Ovary (tissue), 9 donors: Measurements from ENCODE around the gene MCU. TPM values are rescaled to one million over a fixed set of nuclear protein-coding genes. Genes with fewer than 3 reads are reported as not detected.

Experiments used
- DNase-seq, 5 donors: peaks; one replicate each; pipeline ENCODE4 v3.0.0-alpha.2; 2019 to 2020
- H3K27ac ChIP-seq, 2 donors: fragments of 200-600 bp; one replicate each; pipeline versions ENCODE4 v1.5.1 to v1.8.0; 2019 to 2022
- H3K27me3 ChIP-seq: fragments of 200-600 bp; one replicate; pipeline ENCODE4 v1.8.0; 2022
- H3K36me3 ChIP-seq: fragments of 200-600 bp; sonication (generic); one replicate; pipeline ENCODE4 v1.5.1; 2019
- H3K4me1 ChIP-seq: one replicate; pipeline ENCODE4 v1.8.1; 2013; ENCODE audit warnings: mild to moderate bottlenecking, moderate library complexity; ENCODE audit not compliant: insufficient read depth
- H3K4me3 ChIP-seq: fragments of 200-600 bp; sonication (generic); one replicate; pipeline ENCODE4 v1.5.1; 2017
- H3K9me3 ChIP-seq, 2 donors: fragments of 200-600 bp in 1 of 2; sonication (generic) in 1 of 2; one replicate each; pipeline versions ENCODE4 v1.5.1 to v1.8.1; 2013 to 2019; ENCODE audit warnings: mild to moderate bottlenecking in 1 of 2, moderate library complexity in 1 of 2
- CTCF ChIP-seq, 3 donors: fragments of 450-650 bp in 2 of 3; fragments of 200-600 bp in 1 of 3; IDR thresholded peaks; one replicate each; pipeline versions ENCODE4 v1.5.1 to v1.8.0; 2016 to 2022; ENCODE audit warnings: antibody characterized with exemption in 3 of 3, mild to moderate bottlenecking in 1 of 3
- EP300 ChIP-seq: sonication (generic); formaldehyde crosslinking; IDR thresholded peaks from one replicate; pipeline ENCODE4 v1.6.1; 2017; ENCODE audit warnings: antibody characterized with exemption
- POLR2A ChIP-seq: fragments of 450-650 bp; IDR thresholded peaks from one replicate; pipeline ENCODE4 v1.6.1; 2017; ENCODE audit warnings: antibody characterized with exemption, mild to moderate bottlenecking, moderate library complexity
- WGBS, 3 donors: extraction: QIAGEN DNeasy Blood & Tissue Kit in 1 of 3; methylation state at CpG; one replicate each; pipeline versions ENCODE4 v1.1.5 to v1.1.7; 2013 to 2017; 5-methylcytosine and 5-hydroxymethylcytosine counted together
- intact Hi-C, 4 donors: fragments of 100-400 bp; cut with DNase I; formaldehyde crosslinking; loops; one replicate each; pipeline versions ENCODE4 v1.11.0 to v1.15.1; 2022 to 2023
- microRNA-seq, 3 donors: library from miRNA; unstranded; fragments of <30 nt; microRNA quantifications; one replicate each; pipeline versions ENCODE4 to v1.2.0, GENCODE V29; 2019 to 2020
- polyA plus RNA-seq, 2 donors: library from polyadenylated mRNA; stranded (reverse); fragments of 200-250 nt in 1 of 2; fragments of 350-450 nt in 1 of 2; fragmentation: Illumina TruSeq in 1 of 2; extraction: RNeasy Lipid Tissue Mini Kit (QIAGEN cat#74804) in 1 of 2; gene quantifications; one replicate each; pipeline ENCODE4 v1.2.3, GENCODE V29; 2013 to 2014
- small RNA-seq: library from RNA; depleted of rRNA; stranded (forward); fragments of <200 nt; gene quantifications from one replicate; pipeline ENCODE3, GENCODE V24; 2016
- total RNA-seq, 7 donors: library from RNA; depleted of rRNA in 2 of 7; stranded (reverse); fragments of >200 nt in 2 of 7; fragmentation: NEBNext Ultra II Directional in 3 of 7; extraction: Animal tissue kit (Norgen Biotek cat#: 25700) in 3 of 7; gene quantifications; one replicate each; pipeline versions ENCODE4 v1.1.0 to v1.2.4, GENCODE V29; 2016 to 2023
- donor health status: DM: no; HTN: no; CAD: no; lungs with moderate emphysema.
- donor health status: DM: no; HTN: no; CAD: no.
- donor health status: Bipolar disorder and iron deficiency.
- donor health status: DM: yes; HTN: yes; CAD: no.
- donor health status: DM: no; HTN: no; CAD: no.
- donor health status: DM: yes; HTN: yes; CAD: no.

MCU gene
- total and polyA plus RNA-seq, 9 donors = 10.3 to 27.1 (median 12.8) TPM

GRCh38 chr10:72928798-72929197 is 236.9 kb downstream of the MCU start:
- Histone ChIP-seq H3K27ac (no peak overlapping the region), H3K4me3 (no peak overlapping the region), H3K9me3 (no peaks in the 10 kb centered on the region), H3K36me3 (no peaks in the 10 kb centered on the region), H3K27me3 (no peaks in the 10 kb centered on the region), H3K4me1 (no peaks in the 10 kb centered on the region)
- intact Hi-C loops = no loop called here
- 93 to 98% (median 97%) methylated on average over 5 of the region's 5 CpGs for WGBS, 3 donors
- no peak for DNase-seq
- TF ChIP-seq EP300 (no peak), CTCF (IDR thresholded peaks at IDR 0.05) (no peak), POLR2A (no peak)

- no peak for DNase-seq
- Histone ChIP-seq H3K4me3 (no peak overlapping the region), H3K9me3 (no peaks in the 10 kb centered on the region), H3K27ac (no peak overlapping the region), H3K27me3 (no peaks in the 10 kb centered on the region), H3K4me1 (no peaks in the 10 kb centered on the region), H3K36me3 (no peaks in the 10 kb centered on the region)
- TF ChIP-seq EP300 = no peak
- TF ChIP-seq CTCF (IDR thresholded peaks at IDR 0.05) = no peak
- TF ChIP-seq POLR2A = no peak
- intact Hi-C loops = no loop called here
- 61 to 77% (median 64%) methylated on average over 2 of the region's 2 CpGs for WGBS, 3 donors
These were observed 238.3 kb downstream of the MCU start for GRCh38 chr10:72930276-72930675.

- 90 to 91% (median 91%) methylated on average over 20 of the region's 20 CpGs for WGBS, 3 donors
- no peak for DNase-seq
- TF ChIP-seq POLR2A (no peak), EP300 (no peak), CTCF (IDR thresholded peaks at IDR 0.05) (no peak)
- Histone ChIP-seq H3K4me1 (no peaks in the 10 kb centered on the region), H3K4me3 (no peak overlapping the region), H3K27me3 (no peaks in the 10 kb centered on the region), H3K9me3 (no peaks in the 10 kb centered on the region), H3K27ac (no peak overlapping the region), H3K36me3 (no peaks in the 10 kb centered on the region)
- intact Hi-C loops = no loop called here
These were observed 240.5 kb downstream of the MCU start for GRCh38 chr10:72932259-72933015.

- Histone ChIP-seq H3K27ac (no peak overlapping the region), H3K4me3 (no peak overlapping the region), H3K27me3 (no peaks in the 10 kb centered on the region), H3K9me3 (no peaks in the 10 kb centered on the region), H3K36me3 (no peaks in the 10 kb centered on the region), H3K4me1 (no peaks in the 10 kb centered on the region)
- DNase-seq = no peak
- 92 to 98% (median 94%) methylated on average over 6 of the region's 6 CpGs for WGBS, 3 donors
- intact Hi-C loops = no loop called here
- TF ChIP-seq EP300 (no peak), POLR2A (no peak), CTCF (IDR thresholded peaks at IDR 0.05) (no peak)
These were observed 243.4 kb downstream of the MCU start for GRCh38 chr10:72935361-72935760.

Small RNA genes lying within 50 kb of the gene (microRNA-seq; reads per million reads assigned to microRNA genes)
- 0 reads per million in 3 donors for gene MIR4676

Small RNA genes lying within 50 kb of the gene (small RNA-seq; reads per million reads assigned to genes)
- gene MIR4676 (not detected), gene RF00019 (not detected)

Other genes starting within 250 kb of the MCU start
- gene MICU1, start 66.1 kb upstream of the MCU start, total RNA-seq = 10 to 100 TPM; 29.9 to 51.8 (median 44.5) TPM
- gene MICU1, start 66.1 kb upstream of the MCU start, polyA plus RNA-seq = 100 to 1,000 TPM in 1 of 2 donors, 10 to 100 TPM in 1; 42.4 to 117 TPM
- gene OIT3, start 201.6 kb downstream of the MCU start, total RNA-seq = under 1 TPM in 2 of 7 donors, not detected in 5; 0.10 to 0.25 TPM
- 1 to 10 TPM in 1 of 2 donors, under 1 TPM in 1; 0.30 to 5.2 TPM for gene OIT3, start 201.6 kb downstream of the MCU start, polyA plus RNA-seq